RCC 7860 (cell line): ENCODE data around the gene CFAP251.
A peak's percentile ranks its signal among the peaks of the same experiment; 100 is the strongest.
"Not testable (repeated sequence)": the region's sequence is repeated elsewhere in the genome, so short reads cannot be mapped to it uniquely, and the experiment has no call there.

ENCODE experiments used
- DNase-seq: peaks from one replicate; pipeline ENCODE4 v3.0.0-alpha.2; 2015; ENCODE audit warnings: low spot score
- FAIRE-seq: peaks from 2 replicates; lab custom pipeline; 2012; peaks lifted over from hg19 to GRCh38; lab: Jason Lieb, UNC

The CFAP251 gene

DNA sequence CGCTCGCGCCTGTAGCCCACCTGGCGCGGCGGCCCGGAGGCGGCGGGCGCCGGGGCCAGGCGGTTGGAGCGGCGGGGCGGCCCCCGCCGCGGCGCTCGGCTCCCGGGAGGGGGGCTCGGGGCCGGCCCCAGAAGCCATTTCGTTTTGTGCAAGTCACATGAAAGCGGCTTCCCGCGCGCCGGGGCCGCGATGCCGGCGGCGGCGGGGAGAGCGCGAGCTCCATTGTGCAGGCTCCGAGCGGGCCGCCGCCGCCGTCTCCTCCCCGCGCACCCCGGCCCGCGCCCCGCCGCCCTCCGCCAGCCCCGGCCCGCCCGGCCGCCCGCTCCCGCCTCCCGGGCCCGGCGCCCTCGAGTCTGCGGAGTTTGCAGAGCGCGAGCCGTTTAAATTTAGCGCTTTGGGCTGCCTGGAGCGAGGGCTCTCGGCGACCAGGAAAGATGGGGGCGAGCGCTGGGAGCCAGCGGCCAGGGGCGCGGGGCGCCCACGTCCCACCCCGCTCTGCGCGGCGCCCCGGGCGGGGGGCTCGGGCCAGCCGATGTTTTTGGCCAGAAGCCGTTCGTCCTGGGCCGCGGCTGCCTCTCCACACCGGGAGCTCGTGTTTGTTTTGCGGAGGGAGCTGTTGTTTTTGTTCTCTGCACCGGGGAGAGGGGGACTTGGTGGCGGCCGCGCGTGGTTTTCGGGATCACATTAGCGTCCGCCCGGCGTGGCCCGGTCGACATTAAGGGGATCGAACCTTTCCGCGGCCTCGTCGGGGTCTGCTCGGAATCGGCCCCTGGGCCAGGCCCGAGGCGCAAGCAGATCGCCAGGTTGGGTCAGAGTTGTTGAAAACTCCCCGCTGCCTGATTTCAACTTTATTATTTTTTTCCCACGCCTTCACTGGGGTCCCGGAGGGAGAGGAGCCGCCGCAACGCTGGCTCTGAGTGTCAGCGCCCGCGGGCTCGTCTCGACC, 104.3 kb downstream of the CFAP251 start:
- FAIRE-seq (no peak), DNase-seq (no peak)

DNA sequence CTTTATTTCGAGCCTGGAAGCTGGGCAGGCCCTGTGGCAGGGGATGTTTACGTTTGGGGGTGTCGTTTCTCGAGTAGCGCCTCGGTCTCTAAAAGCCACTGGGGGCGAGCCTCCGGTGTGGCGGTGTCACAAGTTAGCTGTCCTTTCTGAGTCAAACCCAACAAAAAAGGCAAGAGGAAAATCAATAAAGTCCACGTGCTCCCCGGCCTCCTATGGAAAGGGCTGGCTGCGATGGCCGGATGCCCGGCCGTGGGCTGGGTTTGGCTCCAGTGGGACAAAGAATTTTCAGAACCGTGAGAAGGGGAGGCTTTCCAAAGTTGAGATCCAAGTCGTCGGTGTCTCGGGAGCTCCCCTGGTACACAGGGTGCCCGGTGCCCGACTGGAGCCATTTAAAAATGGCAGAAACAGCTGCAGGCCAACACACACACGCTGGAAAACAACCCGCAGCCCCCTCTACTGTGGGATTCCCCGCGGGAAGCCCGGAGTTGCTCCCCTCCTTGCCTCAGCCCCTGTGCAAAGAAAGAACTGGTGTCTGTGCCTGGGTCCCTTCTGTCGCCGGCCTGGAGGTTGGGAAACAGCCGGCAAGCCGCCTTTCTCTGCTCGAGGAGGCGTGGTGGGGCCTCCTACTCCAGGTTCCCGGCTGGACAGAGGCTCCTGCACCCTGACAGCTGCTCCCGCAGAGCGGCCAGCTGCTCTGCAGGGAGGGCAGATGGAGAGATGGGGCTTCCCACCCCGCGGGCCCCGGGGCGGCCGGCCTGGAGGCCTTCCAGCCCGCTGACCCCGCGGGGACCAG, 105.1 kb downstream of the CFAP251 start:
- DNase-seq = peak; percentile 37
- FAIRE-seq = no peak

DNA sequence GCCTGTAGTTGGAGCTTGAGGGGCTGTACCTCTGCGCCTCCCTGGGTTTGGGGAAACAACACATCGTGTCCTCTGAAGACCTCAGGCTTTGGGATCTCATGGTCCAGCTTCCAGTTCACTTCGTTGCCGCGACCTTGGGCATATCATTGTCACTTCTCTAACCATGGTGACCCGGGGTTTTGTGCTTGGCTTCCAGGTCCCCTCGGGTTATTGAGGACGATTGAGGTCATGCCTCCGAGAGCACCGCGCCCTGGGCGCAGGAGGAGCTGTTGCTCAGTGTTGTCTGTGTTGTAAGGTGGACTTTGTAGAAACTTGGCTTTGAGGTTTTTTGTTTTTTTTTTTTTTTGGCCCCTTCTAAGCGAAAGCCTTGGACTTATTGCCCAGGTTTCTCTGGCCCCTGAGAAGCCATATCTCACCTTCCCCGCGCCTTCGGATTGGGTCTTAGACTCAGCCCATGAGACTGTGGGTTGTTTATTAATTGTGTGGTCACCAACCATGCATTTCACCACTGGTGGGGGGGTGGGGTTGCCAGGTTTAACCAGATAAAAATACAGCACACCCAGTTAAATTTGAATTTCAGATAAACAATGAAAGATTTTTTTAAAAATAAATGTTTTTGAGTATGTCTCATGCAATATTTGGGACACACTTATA, 105.9 kb downstream of the CFAP251 start:
- FAIRE-seq = peak; percentile 94

DNA sequence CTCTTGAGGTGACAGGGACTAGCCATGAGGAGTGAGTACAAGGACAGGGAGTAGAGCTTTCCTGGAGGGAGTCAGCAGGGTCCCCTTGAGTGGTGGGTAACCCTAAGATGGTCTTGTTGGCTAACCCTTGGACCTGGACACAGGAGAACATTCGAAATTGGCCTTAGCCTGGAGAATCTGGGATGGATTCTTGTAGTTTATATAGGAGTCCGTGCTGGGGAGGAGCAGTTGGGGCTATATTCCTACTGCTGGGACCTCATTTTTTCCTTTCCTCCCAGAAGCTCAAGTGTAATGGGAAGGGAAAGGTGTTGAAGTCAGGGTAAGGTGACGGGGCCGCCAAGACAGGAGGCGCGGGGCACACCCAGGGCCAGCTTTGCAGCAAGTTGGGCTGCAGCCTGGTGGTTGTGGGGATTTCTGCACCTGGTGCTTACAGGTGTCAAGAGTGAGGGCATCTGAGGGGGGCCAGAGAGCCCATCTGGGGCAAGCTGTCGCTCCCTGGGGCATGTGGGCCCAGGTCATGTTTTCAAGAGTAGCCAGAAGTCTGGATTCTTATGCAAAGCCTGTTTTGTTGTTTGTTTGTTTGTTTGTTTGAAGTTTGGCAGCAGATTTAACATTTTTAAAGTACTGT, 108.4 kb downstream of the CFAP251 start:
- DNase-seq (no peak), FAIRE-seq (no peak)

More for the DNA sequence above, 105.9 kb downstream of the CFAP251 start:
- peak; percentile 74 for DNase-seq

DNA sequence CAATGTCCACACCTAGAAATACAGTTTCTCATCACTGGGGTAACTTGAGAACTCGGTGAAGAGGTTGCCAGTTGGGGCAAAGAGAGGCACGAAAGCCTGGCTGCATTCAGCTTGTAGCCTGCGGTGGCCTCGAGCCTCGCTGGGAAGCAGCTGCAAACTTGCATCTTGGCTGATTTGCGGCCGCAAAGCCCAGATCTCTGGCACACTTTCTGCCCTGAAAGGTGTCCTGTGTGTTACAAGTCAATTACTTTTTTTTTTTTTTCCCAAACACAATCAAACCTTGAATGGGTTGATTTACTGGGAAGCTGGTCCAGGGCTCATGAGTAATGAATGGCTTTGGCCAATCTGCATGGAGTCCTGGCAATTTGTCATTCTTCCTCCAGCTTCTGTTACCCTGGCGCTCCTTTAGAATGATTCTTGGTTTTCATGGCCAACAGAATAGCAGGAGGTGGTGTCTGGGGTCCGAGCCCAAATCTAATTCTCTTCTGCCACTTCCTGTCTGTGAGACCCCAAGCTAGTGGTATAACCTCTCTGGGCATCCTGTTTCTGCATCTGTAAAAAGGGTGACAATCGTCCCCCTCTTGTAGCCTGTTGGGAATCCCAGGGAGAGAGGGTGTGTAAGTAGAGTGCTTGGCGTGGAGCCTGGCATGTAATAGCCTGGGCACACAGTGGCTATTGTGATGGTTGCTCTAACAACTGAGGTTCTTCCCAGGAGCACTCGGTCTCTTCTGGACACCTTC, 109.9 kb downstream of the CFAP251 start:
- no peak for FAIRE-seq
- DNase-seq = no peak

DNA sequence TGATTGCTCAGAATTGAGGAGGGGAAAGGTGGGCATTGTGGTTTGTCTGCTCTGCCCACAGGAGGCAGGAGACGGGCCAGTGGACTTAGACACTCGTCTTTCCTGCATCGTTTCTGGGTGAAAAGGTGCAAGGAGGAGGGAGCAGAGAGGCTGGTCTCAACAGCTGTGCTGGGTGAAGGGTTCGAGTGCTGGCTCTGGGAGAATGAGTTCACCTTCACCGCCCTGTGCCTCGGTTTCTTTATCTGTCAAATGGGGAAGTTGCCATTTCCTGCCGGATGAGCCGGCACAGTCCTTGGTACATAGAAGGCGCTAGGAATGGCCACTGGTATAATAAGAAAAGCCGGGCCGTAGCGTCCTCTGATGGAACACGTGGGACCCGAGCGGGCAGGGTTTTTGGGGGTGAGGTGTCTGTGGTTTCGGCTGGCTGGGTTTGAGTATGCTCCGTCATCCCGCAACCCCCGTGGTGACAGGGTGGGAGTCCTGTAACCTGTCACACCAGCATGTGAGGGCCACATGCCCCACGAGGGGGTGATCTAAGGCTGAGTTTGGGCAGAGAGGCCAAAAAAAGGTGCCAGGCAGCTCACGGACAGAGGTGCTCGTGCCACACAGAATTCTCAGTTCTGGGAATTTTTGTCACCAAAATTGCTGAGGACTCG, 110.6 kb downstream of the CFAP251 start:
- DNase-seq (no peak), FAIRE-seq (no peak)

DNA sequence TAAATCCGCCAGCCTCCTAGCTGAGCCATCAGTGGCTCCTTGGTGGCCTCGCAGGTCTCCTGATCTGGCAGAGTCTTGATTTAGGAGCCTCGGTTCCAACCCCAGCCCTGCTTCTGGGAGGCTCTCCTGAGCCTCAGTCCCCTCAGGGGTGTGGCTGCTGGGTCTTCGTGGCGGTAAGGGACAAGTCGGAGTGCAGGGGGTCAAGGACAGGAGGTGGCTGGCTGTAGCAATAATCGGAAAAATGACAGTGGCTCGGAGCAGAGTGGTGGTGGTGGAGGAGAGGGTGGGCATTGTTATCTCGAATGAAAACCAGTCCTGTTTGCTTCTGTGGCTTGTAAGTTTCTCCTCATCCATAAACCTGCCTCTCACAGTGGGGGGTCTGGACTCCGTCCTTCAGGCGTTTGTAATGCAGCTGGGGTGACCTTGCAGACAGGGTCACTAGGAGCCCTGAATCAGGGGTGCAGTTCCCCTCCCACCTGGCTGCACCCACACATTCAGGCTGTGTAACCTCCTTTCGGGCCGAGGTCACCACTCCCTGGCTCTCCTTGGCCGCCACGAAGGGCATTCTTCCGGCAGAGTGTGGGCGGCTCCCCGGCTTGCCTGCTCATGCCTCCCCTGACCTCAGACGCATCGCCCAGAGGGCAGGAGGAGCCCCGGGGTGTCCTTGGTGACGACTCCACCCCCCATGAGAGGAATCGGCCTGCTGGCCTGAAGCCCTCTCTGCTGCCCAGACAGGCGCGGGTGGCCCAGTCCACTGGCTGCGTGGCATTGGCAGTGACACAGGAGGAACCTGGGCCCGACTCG, 111.4 kb downstream of the CFAP251 start:
- DNase-seq (no peak), FAIRE-seq (no peak)

DNA sequence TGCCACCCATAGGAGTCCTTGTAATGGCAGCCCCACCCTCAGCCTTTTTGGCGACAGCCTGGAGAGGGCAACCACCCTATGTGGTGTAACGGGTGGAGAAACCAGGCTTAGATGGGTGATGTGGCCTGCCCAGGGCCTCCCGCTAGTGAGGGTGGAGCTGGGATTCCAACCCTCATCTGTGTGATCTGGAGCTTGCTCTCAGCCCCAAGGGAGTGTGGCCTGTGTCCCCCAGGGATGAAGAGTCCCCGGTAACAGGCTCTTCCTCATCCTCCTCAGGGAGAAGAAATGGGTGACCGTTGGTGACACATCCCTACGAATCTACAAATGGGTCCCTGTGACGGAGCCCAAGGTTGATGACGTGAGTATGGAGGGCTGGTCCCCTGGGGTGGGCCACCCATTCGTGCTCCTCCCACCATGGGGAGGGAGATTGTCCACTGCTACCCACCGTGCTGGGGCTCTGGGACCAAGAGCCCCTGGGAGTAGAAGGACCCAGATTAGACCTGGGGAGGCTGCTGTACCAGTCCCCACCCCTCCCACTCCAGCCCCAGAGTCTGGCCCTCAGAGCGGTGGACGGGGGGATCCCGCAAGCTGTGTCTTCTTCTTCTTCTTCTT, 112.1 kb downstream of the CFAP251 start:
- DNase-seq (no peak), FAIRE-seq (no peak)

DNA sequence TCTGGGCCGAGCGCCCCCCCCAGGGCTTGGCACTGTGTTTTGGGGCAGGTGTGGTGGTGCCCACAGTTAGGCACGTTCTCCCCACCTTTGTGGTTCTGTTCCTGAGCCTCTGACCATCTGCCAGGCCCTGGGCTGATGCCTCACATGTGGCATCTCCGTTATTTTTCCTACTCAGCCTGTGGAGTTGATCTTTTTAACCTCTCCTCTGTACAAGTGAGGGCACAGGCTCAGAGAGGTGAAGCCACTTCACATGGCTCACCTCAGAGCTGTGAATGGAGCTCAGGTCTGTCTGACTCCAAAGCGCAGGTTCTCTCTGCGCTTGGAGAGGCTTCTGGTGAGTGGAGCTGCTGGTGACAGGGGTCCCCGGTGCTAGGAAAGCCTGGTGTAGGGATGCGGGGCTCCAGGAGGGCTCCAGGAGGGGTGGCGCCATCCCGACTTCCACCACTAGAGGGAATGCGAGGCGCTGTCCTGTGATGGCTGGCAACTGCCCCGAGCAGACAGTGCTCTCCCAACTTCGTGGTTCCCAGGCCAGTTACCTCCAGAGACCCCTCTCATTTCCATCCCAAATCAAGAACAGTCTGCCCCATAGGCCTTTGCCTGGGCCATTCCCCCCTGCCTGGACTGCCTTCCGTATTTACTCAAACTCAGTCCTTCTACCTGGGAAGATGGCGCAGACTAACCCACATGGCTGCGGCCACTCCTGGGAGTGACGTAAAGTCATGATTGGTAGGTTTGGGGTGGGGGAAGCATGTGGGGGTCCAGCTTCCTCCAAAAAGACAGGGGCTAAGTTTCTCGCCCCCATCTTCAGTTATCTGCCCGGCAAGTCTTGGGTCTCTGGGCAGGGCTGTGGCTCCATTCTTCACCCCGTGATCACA, 113.2 kb downstream of the CFAP251 start:
- no peak for FAIRE-seq
- no peak for DNase-seq

DNA sequence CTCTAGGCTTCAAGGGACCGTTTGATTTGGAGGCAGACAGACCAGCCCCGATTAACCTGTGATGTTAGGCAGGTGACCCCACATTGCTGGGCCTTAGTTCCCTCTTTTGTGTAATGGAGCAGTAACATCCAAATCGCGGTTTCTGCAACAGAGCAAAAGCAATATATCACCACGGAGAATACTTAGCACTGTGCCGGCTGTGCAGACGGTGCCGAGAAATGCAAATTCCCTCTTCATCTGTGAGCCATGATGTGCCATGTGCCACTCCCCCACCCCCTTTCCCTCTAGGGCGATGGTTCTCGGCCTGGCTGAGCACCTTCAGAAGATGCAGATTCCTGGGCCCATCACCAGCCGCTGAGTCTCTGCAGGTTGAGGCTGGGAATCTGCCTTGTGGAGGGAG, 114.2 kb downstream of the CFAP251 start:
- FAIRE-seq = no peak
- DNase-seq = no peak

DNA sequence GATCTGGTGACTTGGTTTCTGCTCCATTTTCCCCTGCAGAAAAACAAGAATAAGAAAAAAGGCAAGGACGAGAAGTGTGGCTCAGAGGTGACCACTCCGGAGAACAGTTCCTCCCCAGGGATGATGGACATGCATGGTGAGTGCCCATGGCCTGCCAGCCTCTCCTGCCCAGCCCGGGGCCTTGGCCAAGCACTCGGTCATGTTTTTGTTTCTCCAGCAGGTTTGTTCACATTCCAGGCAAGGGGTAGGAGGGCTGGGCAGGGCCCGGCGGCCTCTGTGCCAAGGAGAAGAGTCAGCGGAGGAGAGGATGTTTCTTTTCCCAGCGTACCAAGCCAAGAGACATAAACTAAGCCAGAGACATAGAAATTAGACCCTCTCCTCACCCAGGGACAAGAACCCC, 116.9 kb downstream of the CFAP251 start:
- DNase-seq (no peak), FAIRE-seq (no peak)

DNA sequence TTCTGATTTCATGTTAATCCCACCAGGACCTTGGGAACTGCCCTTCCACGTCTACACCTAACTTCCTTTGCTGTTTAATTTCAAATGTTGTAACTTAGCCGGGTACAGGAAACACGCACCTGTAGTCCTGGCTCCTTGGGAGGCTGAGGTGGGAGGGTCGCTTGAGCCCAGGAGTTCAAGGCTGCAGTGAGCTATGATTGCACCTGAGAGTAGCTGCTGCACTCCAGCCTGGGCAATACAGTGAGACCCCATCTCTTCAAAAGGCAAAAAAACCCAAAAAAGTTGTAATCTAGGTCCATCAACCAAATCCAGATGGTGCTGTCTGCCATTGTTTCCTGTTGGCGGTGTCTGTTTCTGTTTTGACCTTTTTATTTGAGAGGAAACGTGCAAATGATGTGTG, 117.8 kb downstream of the CFAP251 start:
- no peak for DNase-seq
- no peak for FAIRE-seq

DNA sequence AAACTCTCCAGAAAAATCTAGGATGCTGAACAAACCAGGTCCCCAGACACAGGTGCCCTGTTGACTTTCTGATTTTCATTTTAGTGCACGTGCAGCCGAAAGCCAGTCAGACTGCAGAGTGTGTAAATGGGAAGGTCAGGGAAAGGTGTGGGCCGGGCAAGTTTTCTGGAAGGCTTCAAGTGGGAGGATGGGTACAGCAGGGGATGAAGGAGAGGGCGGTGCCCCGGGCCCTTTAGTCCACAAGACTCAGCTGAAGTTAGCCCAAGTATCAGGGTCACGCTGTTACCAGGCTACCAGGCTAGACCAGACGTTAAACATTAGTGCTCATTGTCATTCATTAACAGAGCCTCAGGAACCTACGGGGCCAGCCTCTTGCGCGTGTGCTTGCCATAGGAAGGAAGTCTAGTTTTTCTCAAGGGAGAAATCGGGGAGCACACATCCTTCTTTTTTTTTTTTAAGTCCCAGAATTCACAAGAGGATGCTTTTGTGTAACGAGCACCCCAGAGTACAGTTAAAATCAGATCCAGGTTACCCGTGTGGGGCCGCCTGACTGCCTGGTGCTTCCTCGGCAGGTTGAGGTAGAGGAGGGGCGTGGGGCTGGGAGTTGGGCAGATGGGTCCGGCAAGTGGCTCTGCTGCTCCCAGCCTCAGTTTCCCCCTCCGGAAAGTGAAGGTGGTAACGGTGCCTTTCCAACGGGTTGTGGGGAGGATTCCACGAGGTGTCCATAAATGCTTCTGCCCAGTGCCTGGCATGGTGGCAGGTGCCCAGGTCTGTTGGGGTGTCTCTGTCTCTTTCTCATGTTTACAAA, 122.4 kb downstream of the CFAP251 start:
- peak; percentile 93 for FAIRE-seq
- DNase-seq = peak; percentile 87

DNA sequence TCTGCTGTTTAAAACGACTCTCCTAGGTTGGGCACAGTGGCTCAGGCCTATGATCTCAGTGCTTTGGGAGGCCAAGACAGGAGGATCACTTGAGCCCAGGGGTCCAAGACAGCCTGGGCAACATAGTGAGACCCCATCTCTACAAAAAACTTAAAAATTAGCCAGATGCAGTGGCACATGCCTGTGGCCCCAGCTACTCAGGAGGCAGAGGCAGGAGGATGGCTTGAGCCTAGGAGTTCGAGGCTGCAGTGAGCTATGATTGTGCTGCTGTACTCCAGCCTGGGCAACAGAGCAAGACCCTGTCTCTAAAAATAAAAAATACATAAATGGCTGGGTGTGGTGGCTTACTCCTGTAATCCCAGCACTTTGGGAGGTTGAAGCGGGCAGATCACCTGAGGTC, 123.1 kb downstream of the CFAP251 start:
- not testable (repeated sequence) for DNase-seq, FAIRE-seq

DNA sequence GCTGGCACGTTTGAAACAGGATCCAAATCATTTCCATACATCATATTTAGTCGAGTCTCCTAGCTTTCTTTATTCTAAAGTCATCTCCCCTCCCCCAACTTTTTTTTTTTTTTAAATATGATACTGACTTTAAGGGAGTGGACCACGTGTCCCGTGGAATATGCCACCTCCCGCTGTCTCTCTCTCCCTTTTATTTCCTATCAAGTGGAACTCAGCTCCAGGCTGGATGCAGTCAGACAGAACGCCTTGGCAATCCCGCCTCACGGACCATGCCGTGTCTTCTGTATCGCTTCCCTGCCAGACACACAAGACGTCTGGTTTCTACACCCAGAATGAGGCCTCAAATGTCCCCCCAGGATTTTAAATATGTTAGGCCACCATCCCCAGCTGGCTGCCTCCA, 124.5 kb downstream of the CFAP251 start:
- FAIRE-seq = no peak

DNA sequence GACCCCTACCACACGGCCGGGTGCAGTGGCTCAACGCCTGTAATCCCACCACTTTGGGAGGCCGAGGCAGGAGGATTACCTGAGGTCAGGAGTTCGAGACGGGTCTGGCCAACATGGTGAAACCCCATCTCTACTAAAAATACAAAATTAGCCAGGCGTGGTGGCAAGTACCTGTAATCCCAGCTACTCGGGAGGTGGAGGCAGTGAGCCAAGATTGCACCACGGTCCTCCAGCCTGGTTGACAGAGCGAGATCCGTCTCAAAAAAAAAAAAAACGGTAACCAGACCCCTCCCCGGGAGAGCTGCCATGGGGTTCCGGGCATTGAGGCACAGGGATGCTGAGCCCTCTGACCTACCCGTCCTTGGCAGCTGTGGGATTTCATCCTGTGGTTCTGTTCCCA, 125.1 kb downstream of the CFAP251 start:
- no peak for FAIRE-seq
- DNase-seq = no peak

More for the DNA sequence above, 124.5 kb downstream of the CFAP251 start:
- DNase-seq = no peak

DNA sequence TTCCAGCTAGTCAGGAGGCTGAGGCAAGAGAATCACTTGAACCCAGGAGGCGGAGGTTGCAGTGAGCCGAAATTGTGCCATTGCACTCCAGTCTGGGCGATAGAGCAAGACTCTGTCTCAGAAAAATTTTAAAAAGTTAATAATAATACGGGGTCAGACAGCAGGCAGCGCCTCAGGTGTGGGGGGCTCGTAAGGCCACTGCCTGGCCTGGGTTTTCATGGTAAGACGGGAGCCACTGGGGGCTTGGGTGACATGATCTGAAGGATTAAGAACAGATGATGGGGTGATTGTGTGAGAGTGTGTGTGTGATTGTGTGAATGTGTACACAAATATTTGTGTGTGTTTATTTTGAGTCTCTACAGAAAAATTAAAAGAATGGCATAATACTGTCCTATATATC, 126.9 kb downstream of the CFAP251 start:
- FAIRE-seq (no peak), DNase-seq (no peak)
